ENCODE measurements around the gene SERPINA12.

- TF ChIP-seq POLR2AphosphoS5 (IDR thresholded peaks at IDR 0.05; ENCODE audit: borderline replicate concordance, low read depth, low read length) (no peak), FOXP2 (optimal IDR thresholded peaks at IDR 0.05; ENCODE audit: control extremely low read depth, extremely low read length, insufficient read depth) (no peak), EZH2 (IDR thresholded peaks at IDR 0.05) (no peak)
Measured at GRCh38 chr14:94447206-94447605, 62.1 kb downstream of the SERPINA12 start.

Measured in SK-N-MC (cell line).